ENCODE data around the gene CRADD. TPM values are rescaled to one million over a fixed set of nuclear protein-coding genes. Genes with fewer than 3 reads are reported as not detected.

Gene CRADD
- total RNA-seq, 2 donors from 2014 or later, result 7.7 to 9.1 TPM

GRCh38 chr12:93918900-93919299 lies 241.7 kb downstream of the CRADD start:
- Histone ChIP-seq H3K36me3 (ENCODE audit: control insufficient read depth, insufficient read depth, low read length) (no peaks in the 10 kb centered on the region), H3K9me3 (ENCODE audit: control insufficient read depth, low read length) (peaks cover 2% of the 10 kb centered on the region), H3K4me1 (ENCODE audit: control insufficient read depth, insufficient read depth, low read length) (peaks cover 4% of the 10 kb centered on the region), H3K9ac (ENCODE audit: extremely low read depth, low read length, poor library complexity, severe bottlenecking) (no peak overlapping the region), H3K27me3 (ENCODE audit: control insufficient read depth, insufficient read depth, low read length, poor library complexity, severe bottlenecking) (no peaks in the 10 kb centered on the region), H3K27ac (ENCODE audit: low read depth, low read length) (no peak overlapping the region), H3K4me3 (ENCODE audit: low read length) (no peak overlapping the region)
- Mint-ChIP-seq H3K4me3 (no peak overlapping the region), H3K36me3 (ENCODE audit: low read depth) (no peaks in the 10 kb centered on the region), H3K9me3 (peaks cover 1% of the 10 kb centered on the region), H3K27ac (no peak overlapping the region), H3K27me3 (ENCODE audit: insufficient read depth) (no peaks in the 10 kb centered on the region), H3K4me1 (peaks cover 12% of the 10 kb centered on the region)
- TF ChIP-seq, protein P1, sequence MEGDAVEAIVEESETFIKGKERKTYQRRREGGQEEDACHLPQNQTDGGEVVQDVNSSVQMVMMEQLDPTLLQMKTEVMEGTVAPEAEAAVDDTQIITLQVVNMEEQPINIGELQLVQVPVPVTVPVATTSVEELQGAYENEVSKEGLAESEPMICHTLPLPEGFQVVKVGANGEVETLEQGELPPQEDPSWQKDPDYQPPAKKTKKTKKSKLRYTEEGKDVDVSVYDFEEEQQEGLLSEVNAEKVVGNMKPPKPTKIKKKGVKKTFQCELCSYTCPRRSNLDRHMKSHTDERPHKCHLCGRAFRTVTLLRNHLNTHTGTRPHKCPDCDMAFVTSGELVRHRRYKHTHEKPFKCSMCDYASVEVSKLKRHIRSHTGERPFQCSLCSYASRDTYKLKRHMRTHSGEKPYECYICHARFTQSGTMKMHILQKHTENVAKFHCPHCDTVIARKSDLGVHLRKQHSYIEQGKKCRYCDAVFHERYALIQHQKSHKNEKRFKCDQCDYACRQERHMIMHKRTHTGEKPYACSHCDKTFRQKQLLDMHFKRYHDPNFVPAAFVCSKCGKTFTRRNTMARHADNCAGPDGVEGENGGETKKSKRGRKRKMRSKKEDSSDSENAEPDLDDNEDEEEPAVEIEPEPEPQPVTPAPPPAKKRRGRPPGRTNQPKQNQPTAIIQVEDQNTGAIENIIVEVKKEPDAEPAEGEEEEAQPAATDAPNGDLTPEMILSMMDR (conservative IDR thresholded peaks at IDR 0.05), result no peak
- 93 to 100% methylated on average over 1 to 3 of the region's 4 CpGs for WGBS, 2 experiments (ENCODE audit: insufficient coverage in 1 of 2, insufficient read length in 1 of 2)
- no peak for DNase-seq

GRCh38 chr12:93921521-93921920 lies 244.3 kb downstream of the CRADD start:
- Mint-ChIP-seq H3K9me3 (peaks cover 24% of the 10 kb centered on the region), H3K27ac (no peak overlapping the region), H3K4me1 (peaks cover 12% of the 10 kb centered on the region), H3K27me3 (ENCODE audit: insufficient read depth) (no peaks in the 10 kb centered on the region), H3K4me3 (no peak overlapping the region), H3K36me3 (ENCODE audit: low read depth) (peaks cover 3% of the 10 kb centered on the region)
- H3K4me3 ChIP-seq (ENCODE audit: low read length), result no peak overlapping the region
- WGBS, 2 experiments (ENCODE audit: insufficient coverage in 1 of 2, insufficient read length in 1 of 2), result 51 to 62% methylated on average over 2 of the region's 3 CpGs
- H3K4me1 ChIP-seq (ENCODE audit: control insufficient read depth, insufficient read depth, low read length), result peaks cover 4% of the 10 kb centered on the region
- TF ChIP-seq, protein P1 (conservative IDR thresholded peaks at IDR 0.05), result no peak
- no peak overlapping the region for H3K9ac ChIP-seq (ENCODE audit: extremely low read depth, low read length, poor library complexity, severe bottlenecking)
- H3K27ac ChIP-seq (ENCODE audit: low read depth, low read length), result no peak overlapping the region
- no peaks in the 10 kb centered on the region for H3K36me3 ChIP-seq (ENCODE audit: control insufficient read depth, insufficient read depth, low read length)
- no peak for DNase-seq
- H3K9me3 ChIP-seq (ENCODE audit: control insufficient read depth, low read length), result peaks cover 27% of the 10 kb centered on the region
- no peaks in the 10 kb centered on the region for H3K27me3 ChIP-seq (ENCODE audit: control insufficient read depth, insufficient read depth, low read length, poor library complexity, severe bottlenecking)

GRCh38 chr12:93922583-93923006 lies 245.4 kb downstream of the CRADD start:
- 82 to 90% methylated on average over 4 to 5 of the region's 5 CpGs for WGBS, 2 experiments (ENCODE audit: insufficient coverage in 1 of 2, insufficient read length in 1 of 2)

More at GRCh38 chr12:93922583-93923006, 245.4 kb downstream of the CRADD start:
- Histone ChIP-seq H3K27ac (ENCODE audit: low read depth, low read length) (no peak overlapping the region), H3K36me3 (ENCODE audit: control insufficient read depth, insufficient read depth, low read length) (no peaks in the 10 kb centered on the region), H3K9ac (ENCODE audit: extremely low read depth, low read length, poor library complexity, severe bottlenecking) (no peak overlapping the region), H3K27me3 (ENCODE audit: control insufficient read depth, insufficient read depth, low read length, poor library complexity, severe bottlenecking) (no peaks in the 10 kb centered on the region), H3K4me1 (ENCODE audit: control insufficient read depth, insufficient read depth, low read length) (peaks cover 4% of the 10 kb centered on the region), H3K9me3 (ENCODE audit: control insufficient read depth, low read length) (peaks cover 38% of the 10 kb centered on the region), H3K4me3 (ENCODE audit: low read length) (no peak overlapping the region)
- Mint-ChIP-seq H3K27me3 (ENCODE audit: insufficient read depth) (no peaks in the 10 kb centered on the region), H3K9me3 (peaks cover 34% of the 10 kb centered on the region), H3K27ac (no peak overlapping the region), H3K4me1 (peaks cover 12% of the 10 kb centered on the region), H3K4me3 (no peak overlapping the region), H3K36me3 (ENCODE audit: low read depth) (peaks cover 3% of the 10 kb centered on the region)
- TF ChIP-seq, protein P1 (conservative IDR thresholded peaks at IDR 0.05), result no peak
- no peak for DNase-seq
